ENCODE results near the gene CCDC7.

Gene CCDC7

DNA sequence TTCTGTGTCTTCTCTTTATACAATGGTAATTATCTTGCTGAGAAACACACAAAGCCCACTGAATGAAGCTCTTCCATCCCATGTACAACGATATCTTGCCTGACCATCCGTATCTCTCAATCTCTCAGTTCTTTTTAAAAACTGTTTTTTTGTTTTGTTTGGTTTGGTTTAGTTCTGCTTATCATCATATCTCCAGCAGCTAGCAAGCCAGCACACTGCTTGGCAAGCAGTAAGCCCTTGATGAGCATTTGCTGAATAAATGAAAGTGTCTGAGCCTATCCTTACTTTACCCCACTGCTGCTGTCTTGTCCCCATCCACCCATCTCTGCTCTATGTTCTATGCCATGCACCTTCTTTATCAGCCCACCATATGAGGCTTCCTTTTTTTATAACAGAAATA lies 477.9 kb downstream of the CCDC7 start:
- DNase-seq (ENCODE audit: low read depth in 2 of 2, low spot score in 1 of 2) = no peak

Measured in stimulated activated CD8-positive, alpha-beta memory T cell treated with anti-CD3 and anti-CD28 coated beads, Interleukin-4, amount 100 ng/mL, for 4 hours (primary cell).